Measurements from ENCODE around the gene NRDE2. TPM values are rescaled to one million over a fixed set of nuclear protein-coding genes. Genes with fewer than 3 reads are reported as not detected.
A peak's percentile ranks its signal among the peaks of the same experiment; 100 is the strongest.

The NRDE2 gene
- total RNA-seq, 1 donor, result 12.1 TPM

DNA sequence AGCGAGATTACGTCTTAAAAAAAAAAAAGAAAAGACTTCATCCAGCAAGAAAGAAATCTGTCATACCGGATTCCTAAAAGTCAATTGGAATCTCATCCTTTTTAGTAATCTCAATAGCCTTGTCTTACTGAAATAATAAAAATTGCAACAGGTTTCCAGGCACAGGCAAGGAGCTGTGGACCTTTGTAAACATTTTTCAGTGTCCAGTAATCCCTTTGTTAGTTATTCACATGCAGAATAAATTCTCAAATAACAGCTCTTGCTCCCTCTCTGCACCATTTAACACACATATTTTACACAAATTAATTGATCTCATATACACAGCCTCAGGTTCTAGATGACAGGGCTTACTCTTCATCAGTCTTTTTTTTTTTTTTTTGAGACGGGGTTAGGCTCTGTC is 43.1 kb upstream of the NRDE2 start:
- TF ChIP-seq CTCF (IDR thresholded peaks at IDR 0.05; ENCODE audit: insufficient read depth, low read depth, low read length), result no peak

GRCh38 chr14:90373887-90374286 is 42.1 kb upstream of the NRDE2 start:
- H3K4me3 ChIP-seq (ENCODE audit: low read depth, low read length), result no peak overlapping the region
- no peak for TF ChIP-seq CTCF (IDR thresholded peaks at IDR 0.05; ENCODE audit: insufficient read depth, low read depth, low read length)
- peak; percentile 92 for DNase-seq (ENCODE audit: low read depth)

More for the DNA sequence above, 43.1 kb upstream of the NRDE2 start:
- no peak overlapping the region for H3K4me3 ChIP-seq (ENCODE audit: low read depth, low read length)
- DNase-seq (ENCODE audit: low read depth), result no peak

GRCh38 chr14:90368946-90369721 is 37.4 kb upstream of the NRDE2 start:
- H3K4me3 ChIP-seq (ENCODE audit: low read depth, low read length), result no peak overlapping the region
- no peak for TF ChIP-seq CTCF (IDR thresholded peaks at IDR 0.05; ENCODE audit: insufficient read depth, low read depth, low read length)
- DNase-seq (ENCODE audit: low read depth), result no peak

DNA sequence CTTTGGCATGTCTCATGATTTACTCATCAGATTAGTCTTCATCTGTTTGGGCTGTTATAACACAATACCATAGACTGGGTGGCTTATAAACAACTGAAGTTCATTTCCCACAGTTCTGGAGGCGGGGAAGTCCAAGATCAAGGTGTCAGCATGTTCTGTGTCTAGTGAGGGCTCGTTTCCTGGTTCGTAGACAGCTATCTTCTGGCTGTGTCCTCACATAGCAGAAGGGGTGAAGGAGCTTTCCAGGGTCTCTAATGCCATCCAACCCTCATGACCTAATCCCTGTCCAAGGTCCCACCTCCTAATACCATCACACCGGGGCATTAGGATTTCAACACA is 30.8 kb upstream of the NRDE2 start:
- DNase-seq (ENCODE audit: low read depth), result no peak
- TF ChIP-seq CTCF (IDR thresholded peaks at IDR 0.05; ENCODE audit: insufficient read depth, low read depth, low read length), result no peak
- no peak overlapping the region for H3K4me3 ChIP-seq (ENCODE audit: low read depth, low read length)

DNA sequence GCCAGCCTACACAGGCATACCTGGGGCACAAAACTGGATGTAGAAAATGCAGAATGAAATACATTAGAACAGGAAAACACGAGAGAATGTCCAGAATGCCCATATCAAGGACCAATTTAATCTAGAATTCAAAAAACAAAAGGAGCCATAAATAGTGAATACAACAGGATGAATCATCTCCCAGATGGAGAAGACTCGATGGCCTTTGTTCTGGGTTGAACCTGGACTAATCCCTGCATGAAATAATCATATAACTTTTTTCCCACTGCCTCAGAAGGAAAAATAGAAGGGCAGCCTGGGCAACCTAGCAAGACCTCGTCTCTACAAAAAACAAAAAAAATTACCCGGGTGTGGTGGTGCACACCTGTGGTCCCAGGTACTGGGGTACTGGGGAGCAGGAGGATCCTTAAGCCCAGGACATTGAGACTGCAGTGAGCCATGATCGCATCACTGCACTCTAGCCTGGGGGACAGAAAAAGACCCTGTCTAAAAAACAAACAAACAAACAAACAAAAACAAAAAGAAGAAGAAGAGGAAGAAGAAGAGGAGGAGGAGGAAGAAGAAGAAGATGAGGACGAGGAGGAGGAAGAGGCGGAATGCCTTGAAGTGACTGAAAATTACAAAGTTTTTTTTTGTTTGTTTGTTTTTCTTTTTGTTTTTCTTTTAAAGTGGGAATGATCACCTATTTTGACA is 30.3 kb upstream of the NRDE2 start:
- DNase-seq (ENCODE audit: low read depth), result no peak
- no peak for TF ChIP-seq CTCF (IDR thresholded peaks at IDR 0.05; ENCODE audit: insufficient read depth, low read depth, low read length)
- H3K4me3 ChIP-seq (ENCODE audit: low read depth, low read length), result no peak overlapping the region

DNA sequence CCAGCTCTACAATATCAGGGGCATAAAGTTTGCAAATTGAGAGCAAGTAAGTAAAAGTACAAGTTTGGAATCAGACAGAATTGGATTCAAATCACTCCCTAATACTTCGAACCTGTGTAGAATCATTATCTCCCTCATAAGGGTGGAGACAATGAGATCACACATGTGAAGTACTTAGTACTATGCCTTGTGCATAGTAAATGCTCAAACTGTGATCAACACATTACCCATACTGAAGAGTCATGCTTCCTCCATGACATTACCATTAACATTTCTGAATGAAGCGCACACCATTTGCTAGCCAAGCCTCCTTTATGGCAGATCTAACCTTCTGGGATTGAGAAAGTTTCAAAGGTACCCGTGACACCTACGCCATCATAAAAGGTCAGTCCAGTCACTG is 26.6 kb upstream of the NRDE2 start:
- DNase-seq (ENCODE audit: low read depth), result no peak
- H3K4me3 ChIP-seq (ENCODE audit: low read depth, low read length), result no peak overlapping the region
- TF ChIP-seq CTCF (IDR thresholded peaks at IDR 0.05; ENCODE audit: insufficient read depth, low read depth, low read length), result no peak

All from fibroblast of villous mesenchyme (primary cell).